Measurements from ENCODE around the gene CAPN5.

DNA sequence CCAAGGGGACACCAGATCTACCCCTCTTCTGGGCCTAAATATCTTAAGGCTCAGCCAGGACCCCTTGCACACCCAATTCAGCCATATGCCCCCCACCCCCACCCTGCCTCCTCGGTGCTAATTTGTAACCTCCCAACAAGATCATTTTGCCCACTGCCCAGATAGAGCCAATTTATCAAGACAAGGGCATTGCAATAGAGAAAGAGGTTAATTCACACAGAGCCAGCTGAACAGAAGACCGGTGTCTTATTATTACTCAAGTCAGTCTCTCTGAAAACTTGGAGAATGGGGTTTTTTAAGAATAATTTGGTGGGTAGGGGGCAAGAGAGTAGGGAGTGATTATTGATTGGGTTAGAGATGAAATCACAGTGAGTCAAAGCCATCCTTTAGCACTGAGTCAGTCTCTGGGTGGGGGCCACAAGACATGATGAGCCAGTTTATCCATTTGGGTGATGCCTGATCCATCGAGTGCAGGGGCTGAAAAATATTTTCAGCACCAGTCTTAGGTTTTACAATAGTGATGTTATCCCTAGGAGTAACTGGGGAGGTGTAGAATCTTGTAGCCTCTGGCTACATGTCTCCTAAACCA is 9.9 kb upstream of the CAPN5 start:
- TF ChIP-seq CTCF (conservative IDR thresholded peaks at IDR 0.05 in 1 of 2, IDR thresholded peaks at IDR 0.05 in 1 of 2; ENCODE audit: extremely low read depth in 1 of 2, insufficient read depth in 1 of 2, low read depth in 1 of 2, low read length in 2 of 2) (no peak), EZH2 (IDR thresholded peaks at IDR 0.05; ENCODE audit: borderline replicate concordance, low read length) (no peak)

Measured in mammary epithelial cell (primary cell).